GM12801 (cell line): ENCODE results near the gene RPL13.

ENCODE experiments used
- CTCF ChIP-seq: IDR thresholded peaks from one replicate; pipeline ENCODE4 v1.5.1; 2011; ENCODE audit warnings: control low read depth; ENCODE audit not compliant: insufficient read length; ENCODE audit errors: extremely low read depth

RPL13 gene

DNA sequence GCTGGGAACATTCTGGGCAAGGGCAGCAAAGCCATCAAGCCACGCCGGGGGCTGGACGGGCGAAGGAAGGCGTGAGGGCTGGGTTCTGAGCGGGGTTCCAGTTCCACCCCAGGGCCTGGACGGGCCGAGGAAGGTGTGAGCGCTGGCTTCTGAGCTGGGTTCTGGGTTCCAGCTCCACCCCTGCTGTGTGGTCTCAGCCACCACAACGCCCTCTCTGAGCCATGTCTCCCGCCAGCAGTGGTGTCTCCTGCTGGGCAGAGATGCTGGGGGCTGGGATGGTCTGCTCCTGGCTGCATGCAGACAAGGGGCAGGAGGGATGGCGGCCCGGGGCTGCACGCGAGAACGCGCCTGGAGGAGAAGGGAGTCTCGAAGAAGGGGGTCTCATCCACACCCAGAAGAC, 11.2 kb downstream of the RPL13 start:
- no peak for TF ChIP-seq CTCF

- TF ChIP-seq CTCF: no peak
Measured at GRCh38 chr16:89572073-89572484, 11.6 kb downstream of the RPL13 start.

DNA sequence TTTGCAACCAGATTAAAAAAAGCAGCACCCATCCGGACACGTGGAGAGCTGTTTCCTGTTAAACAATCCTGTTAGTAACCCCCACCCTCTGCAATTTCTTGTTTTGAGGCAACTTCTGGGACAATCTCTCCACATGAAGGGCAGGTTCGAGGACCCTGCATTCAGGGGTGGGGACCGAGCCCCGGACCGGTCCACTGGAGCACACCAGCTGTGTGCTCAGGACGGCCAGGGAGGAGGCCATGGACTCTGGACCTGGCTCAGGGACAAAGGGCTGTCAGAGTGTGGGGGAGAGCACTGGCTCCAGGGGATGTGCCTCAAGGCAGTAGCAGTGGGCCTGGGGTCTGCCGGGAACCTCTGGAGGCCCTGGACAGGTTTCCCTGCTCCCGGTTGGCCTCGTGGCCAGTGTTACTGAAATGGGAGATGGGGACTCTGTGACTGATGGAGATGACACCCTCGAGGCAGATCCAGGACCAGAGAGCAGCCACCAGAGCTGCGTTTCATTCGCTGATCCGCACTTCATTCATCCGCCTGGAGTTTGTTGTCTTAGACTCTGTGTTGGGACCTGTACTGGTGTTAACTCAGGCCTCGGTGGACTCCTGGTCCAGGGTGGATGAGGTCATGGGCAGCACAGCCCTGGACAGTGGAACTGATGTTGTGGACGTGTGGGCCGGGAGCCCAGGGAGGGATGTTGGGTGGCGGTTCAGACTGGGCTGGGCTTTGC, 12.2 kb downstream of the RPL13 start:
- TF ChIP-seq CTCF: no peak

GRCh38 chr16:89573826-89574680, 13.6 kb downstream of the RPL13 start:
- TF ChIP-seq CTCF: no peak

- no peak for TF ChIP-seq CTCF
Measured at GRCh38 chr16:89574681-89575246, 14.3 kb downstream of the RPL13 start.

DNA sequence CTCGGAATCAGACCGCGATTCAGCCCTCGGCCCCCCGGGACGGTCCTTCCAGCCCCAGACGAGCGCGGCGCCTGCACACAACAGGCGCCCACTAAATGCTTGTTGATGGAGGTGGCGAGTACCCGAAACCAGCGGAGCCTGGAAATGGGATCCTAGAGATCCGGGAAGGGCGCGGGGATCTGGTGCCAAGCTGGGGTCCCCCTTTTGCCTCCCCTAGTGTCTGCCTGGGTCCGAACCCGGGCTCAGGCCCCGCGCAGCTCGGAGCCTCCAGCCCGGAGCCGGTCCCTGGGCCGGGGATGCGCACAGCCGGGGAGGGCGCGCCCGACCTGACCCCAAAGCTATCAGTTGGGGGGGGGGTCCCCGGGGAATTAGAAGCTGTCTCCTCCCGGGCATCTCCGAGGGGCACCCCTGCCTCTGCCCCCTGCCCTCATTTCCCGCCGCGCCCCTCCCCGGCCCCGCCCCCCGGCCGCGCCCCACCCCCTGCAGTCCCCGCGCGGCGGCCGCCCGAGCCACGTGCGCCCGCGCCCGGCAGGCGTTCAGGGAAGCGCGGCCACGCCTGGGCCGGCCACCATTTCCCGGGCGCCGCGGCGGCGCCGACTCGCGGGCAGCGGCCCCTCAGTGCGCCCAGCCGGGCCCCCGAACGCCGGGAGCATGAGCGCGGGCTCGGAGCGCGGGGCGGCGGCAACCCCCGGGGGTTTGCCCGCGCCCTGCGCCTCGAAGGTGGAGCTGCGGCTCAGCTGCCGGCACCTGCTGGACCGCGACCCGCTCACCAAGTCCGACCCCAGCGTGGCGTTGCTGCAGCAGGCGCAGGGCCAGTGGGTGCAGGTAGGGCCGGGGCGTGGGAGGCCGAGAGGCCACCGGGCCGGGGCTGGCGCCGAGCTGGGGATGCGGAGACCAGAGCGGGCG, 15.0 kb downstream of the RPL13 start, which contains the start of gene CPNE7:
Gene CPNE7, plus strand, starts transcription at position 512 of the 906 bp plus-strand sequence. Its CDS starts 140 bp downstream, at position 652.
- no peak for TF ChIP-seq CTCF
